ENCODE results near the gene CCNY.

DNA sequence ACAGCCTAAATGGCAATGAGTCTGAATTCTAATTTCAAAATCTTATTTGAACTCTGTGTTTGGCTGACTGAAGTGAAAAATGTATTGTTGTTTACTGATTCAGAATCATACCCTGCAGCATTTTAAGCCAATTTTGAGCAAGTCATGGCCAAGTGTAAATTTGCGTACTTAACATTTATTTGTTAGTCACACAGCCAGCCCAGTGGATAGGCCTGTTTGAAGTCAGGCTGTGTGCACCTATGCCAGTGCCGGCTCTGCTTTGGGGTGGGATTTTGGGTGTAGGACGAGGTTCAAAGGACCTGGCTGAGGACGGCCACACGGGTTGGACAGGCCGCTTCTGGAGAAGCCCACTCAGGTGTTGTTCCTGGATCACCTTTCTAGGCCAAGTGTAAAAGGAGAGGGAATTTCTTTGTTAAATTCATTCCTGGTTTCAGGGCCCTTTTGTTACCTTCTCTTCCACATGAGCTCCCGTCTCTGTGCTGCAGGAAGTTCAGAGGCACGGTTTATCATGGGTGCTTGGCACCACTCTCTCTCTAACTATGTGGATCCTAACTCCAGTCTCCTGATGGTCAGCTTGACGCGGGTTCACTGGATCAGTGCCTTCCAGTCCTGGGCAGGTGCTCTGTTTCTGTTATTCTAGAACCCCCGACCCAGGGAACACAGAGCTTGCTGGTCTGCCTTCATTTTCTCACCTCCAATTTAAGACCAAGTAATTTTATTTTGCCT is 84.7 kb downstream of the CCNY start:
- TF ChIP-seq, protein P1, sequence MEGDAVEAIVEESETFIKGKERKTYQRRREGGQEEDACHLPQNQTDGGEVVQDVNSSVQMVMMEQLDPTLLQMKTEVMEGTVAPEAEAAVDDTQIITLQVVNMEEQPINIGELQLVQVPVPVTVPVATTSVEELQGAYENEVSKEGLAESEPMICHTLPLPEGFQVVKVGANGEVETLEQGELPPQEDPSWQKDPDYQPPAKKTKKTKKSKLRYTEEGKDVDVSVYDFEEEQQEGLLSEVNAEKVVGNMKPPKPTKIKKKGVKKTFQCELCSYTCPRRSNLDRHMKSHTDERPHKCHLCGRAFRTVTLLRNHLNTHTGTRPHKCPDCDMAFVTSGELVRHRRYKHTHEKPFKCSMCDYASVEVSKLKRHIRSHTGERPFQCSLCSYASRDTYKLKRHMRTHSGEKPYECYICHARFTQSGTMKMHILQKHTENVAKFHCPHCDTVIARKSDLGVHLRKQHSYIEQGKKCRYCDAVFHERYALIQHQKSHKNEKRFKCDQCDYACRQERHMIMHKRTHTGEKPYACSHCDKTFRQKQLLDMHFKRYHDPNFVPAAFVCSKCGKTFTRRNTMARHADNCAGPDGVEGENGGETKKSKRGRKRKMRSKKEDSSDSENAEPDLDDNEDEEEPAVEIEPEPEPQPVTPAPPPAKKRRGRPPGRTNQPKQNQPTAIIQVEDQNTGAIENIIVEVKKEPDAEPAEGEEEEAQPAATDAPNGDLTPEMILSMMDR (conservative IDR thresholded peaks at IDR 0.05; ENCODE audit: low read length) = no peak
- no peak for TF ChIP-seq EZH2phosphoT487 (IDR thresholded peaks at IDR 0.05; ENCODE audit: borderline replicate concordance)

All from Loucy (cell line).